ENCODE data around the gene VWA5B1.

GRCh38 chr1:20307026-20307425, 16.4 kb downstream of the VWA5B1 start:
- TF ChIP-seq GATA2 (IDR thresholded peaks at IDR 0.05; ENCODE audit: low read depth, low read length) (no peak), GATA3 (IDR thresholded peaks at IDR 0.05; ENCODE audit: low read depth, low read length) (no peak)

Data from SH-SY5Y (cell line).